Colonic mucosa (tissue), 4 donors: Measurements from ENCODE around the gene CNTN6. TPM values are rescaled to one million over a fixed set of nuclear protein-coding genes. Genes with fewer than 3 reads are reported as not detected.
"Not testable (repeated sequence)": the region's sequence is repeated elsewhere in the genome, so short reads cannot be mapped to it uniquely, and the experiment has no call there.

Experiments
- DNase-seq: peaks from one replicate; pipeline ENCODE4 v3.0.0-alpha.2; 2020
- H3K27ac ChIP-seq: fragments of 200-600 bp; one replicate; pipeline ENCODE4 v1.8.0; 2021
- H3K27me3 ChIP-seq: fragments of 200-600 bp; one replicate; pipeline ENCODE4 v1.8.0; 2021
- H3K36me3 ChIP-seq: fragments of 200-600 bp; one replicate; pipeline ENCODE4 v1.8.0; 2021
- H3K4me1 ChIP-seq: fragments of 200-600 bp; one replicate; pipeline ENCODE4 v1.8.0; 2021; ENCODE audit warnings: mild to moderate bottlenecking
- H3K4me3 ChIP-seq: fragments of 200-600 bp; one replicate; pipeline ENCODE4 v1.8.0; 2021
- H3K9ac ChIP-seq, 2 donors: one replicate each; pipeline ENCODE4 v1.7.0; 2013; ENCODE audit warnings: control low read depth in 2 of 2, low read depth in 2 of 2, low read length in 2 of 2
- H3K9me3 ChIP-seq: fragments of 200-600 bp; one replicate; pipeline ENCODE4 v1.8.0; 2021
- intact Hi-C: fragments of 100-400 bp; cut with DNase I; formaldehyde crosslinking; loops from one replicate; pipeline ENCODE4 v1.14.1; 2022
- total RNA-seq, 2 donors: library from RNA; stranded (reverse); fragmentation: NEBNext Ultra II Directional in 1 of 2; extraction: Animal tissue kit (Norgen Biotek cat#: 25700) in 1 of 2; gene quantifications; one replicate each; pipeline ENCODE4 v1.2.1, GENCODE V29; 2021
- TF ChIP-seq, protein P1 (sequence below): fragments of 200-600 bp; IDR thresholded peaks from one replicate; pipeline ENCODE4 v1.8.0; 2022; ENCODE audit warnings: antibody characterized with exemption, mild to moderate bottlenecking
- donor health status: healthy.
- donor health status: DM: no; HTN: no; CAD: no.
- donor health status: DM: no; HTN: no; CAD: no.

CNTN6 gene
- total RNA-seq, 2 donors from 2014 or later, result 0.11 TPM; not detected in 1

DNA sequence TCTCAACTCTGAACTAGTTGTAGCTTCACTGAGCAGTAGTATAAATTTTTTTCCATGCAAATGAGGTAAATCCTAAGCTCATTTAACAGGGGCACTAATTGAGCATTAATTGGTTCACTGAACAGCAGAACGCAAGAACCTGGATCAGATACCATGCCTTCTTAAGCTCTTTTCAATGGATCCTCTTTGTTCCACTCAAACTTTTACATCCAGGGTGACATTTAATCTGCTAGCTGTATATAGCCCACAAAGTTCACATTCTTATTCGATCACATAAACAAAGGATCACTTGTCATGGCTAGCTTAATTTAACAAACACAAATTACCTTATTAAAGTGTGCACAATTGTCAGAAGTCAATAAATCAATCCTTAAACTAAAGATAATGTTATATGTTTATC lies 281.6 kb downstream of the CNTN6 start:
- Histone ChIP-seq H3K36me3 (no peaks in the 10 kb centered on the region), H3K9me3 (no peaks in the 10 kb centered on the region), H3K27ac (no peak overlapping the region), H3K4me1 (no peaks in the 10 kb centered on the region), H3K9ac (no peak overlapping the region), H3K27me3 (no peaks in the 10 kb centered on the region), H3K4me3 (no peak overlapping the region)
- no peak for DNase-seq
- intact Hi-C loops, result no loop called here
- TF ChIP-seq, protein P1, sequence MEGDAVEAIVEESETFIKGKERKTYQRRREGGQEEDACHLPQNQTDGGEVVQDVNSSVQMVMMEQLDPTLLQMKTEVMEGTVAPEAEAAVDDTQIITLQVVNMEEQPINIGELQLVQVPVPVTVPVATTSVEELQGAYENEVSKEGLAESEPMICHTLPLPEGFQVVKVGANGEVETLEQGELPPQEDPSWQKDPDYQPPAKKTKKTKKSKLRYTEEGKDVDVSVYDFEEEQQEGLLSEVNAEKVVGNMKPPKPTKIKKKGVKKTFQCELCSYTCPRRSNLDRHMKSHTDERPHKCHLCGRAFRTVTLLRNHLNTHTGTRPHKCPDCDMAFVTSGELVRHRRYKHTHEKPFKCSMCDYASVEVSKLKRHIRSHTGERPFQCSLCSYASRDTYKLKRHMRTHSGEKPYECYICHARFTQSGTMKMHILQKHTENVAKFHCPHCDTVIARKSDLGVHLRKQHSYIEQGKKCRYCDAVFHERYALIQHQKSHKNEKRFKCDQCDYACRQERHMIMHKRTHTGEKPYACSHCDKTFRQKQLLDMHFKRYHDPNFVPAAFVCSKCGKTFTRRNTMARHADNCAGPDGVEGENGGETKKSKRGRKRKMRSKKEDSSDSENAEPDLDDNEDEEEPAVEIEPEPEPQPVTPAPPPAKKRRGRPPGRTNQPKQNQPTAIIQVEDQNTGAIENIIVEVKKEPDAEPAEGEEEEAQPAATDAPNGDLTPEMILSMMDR, result no peak

DNA sequence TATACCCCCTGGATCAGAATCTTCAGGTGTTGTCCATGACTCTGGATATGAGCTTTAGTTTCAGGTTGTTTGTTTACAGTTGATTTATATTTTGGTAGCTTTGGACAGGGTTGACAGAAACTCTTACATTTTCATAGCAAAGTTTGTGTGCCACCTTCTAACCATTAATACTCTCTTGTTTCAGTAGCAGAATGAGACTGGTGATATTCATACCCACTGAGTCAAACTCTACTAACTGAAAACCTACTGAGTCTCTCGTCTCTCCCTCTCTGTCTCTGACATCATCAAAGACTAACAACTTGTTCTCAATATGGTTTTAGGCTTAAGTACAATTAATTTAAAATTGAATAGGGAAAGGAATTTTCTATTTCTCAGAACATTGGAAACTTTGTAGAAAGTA lies 282.3 kb downstream of the CNTN6 start:
- Histone ChIP-seq H3K4me1 (no peaks in the 10 kb centered on the region), H3K9ac (no peak overlapping the region), H3K27me3 (no peaks in the 10 kb centered on the region), H3K4me3 (no peak overlapping the region), H3K27ac (no peak overlapping the region), H3K9me3 (no peaks in the 10 kb centered on the region), H3K36me3 (no peaks in the 10 kb centered on the region)
- intact Hi-C loops, result no loop called here
- TF ChIP-seq, protein P1, result no peak
- DNase-seq, result no peak

- intact Hi-C loops, result no loop called here
- Histone ChIP-seq H3K36me3 (no peaks in the 10 kb centered on the region), H3K9me3 (no peaks in the 10 kb centered on the region), H3K27ac (no peak overlapping the region), H3K4me1 (no peaks in the 10 kb centered on the region), H3K27me3 (no peaks in the 10 kb centered on the region), H3K9ac (no peak overlapping the region), H3K4me3 (no peak overlapping the region)
- DNase-seq, result no peak
- TF ChIP-seq, protein P1, result no peak
These were observed 288.3 kb downstream of the CNTN6 start for GRCh38 chr3:1380926-1381646.

DNA sequence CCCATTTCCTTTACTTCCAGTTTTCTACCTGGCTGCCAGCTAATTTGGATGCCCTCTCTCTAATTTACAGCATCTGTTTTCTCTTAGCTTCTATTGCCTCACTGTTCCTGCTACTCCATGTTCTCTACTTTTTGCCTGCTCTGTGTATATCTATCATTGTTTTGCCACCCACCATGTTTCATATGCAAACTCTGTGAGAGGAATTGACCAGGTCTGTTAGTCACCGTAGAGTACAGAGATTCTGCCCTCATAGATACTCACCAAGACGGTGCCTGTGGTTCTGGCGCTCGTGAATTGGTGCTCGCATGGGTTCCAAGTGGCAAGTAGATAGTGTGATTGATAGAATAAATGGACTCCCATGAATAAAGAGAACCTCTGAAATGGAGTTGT lies 288.8 kb downstream of the CNTN6 start:
- no peak overlapping the region for H3K4me3 ChIP-seq
- no peaks in the 10 kb centered on the region for H3K4me1 ChIP-seq
- TF ChIP-seq, protein P1, result no peak
- DNase-seq, result no peak
- no peaks in the 10 kb centered on the region for H3K9me3 ChIP-seq
- H3K27ac ChIP-seq, result no peak overlapping the region
- intact Hi-C loops, result no loop called here
- no peaks in the 10 kb centered on the region for H3K27me3 ChIP-seq
- H3K36me3 ChIP-seq, result no peaks in the 10 kb centered on the region
- H3K9ac ChIP-seq, result no peak overlapping the region

GRCh38 chr3:1387396-1387905 lies 294.6 kb downstream of the CNTN6 start:
- H3K27ac ChIP-seq, result not testable (repeated sequence)

GRCh38 chr3:1394188-1394587 lies 301.4 kb downstream of the CNTN6 start:
- H3K9me3 ChIP-seq, result no peaks in the 10 kb centered on the region
- H3K4me3 ChIP-seq, result no peak overlapping the region
- intact Hi-C loops, result no loop called here
- TF ChIP-seq, protein P1, result no peak
- no peaks in the 10 kb centered on the region for H3K4me1 ChIP-seq
- no peak overlapping the region for H3K27ac ChIP-seq
- no peak for DNase-seq
- no peaks in the 10 kb centered on the region for H3K36me3 ChIP-seq
- H3K27me3 ChIP-seq, result no peaks in the 10 kb centered on the region
- no peak overlapping the region for H3K9ac ChIP-seq

More at GRCh38 chr3:1387396-1387905, 294.6 kb downstream of the CNTN6 start:
- DNase-seq, H3K36me3 ChIP-seq, H3K27me3 ChIP-seq, H3K4me3 ChIP-seq, intact Hi-C loops, H3K4me1 ChIP-seq, H3K9ac ChIP-seq, H3K9me3 ChIP-seq: not testable (repeated sequence)
